HCT116 (cell line): ENCODE data around the gene ZNF570.

ENCODE experiments used
- CBX3 ChIP-seq: IDR thresholded peaks from 2 replicates; pipeline ENCODE4 v1.6.1; 2012; ENCODE audit warnings: low read depth
- EZH2phosphoT487 ChIP-seq: fragments of 200-600 bp; IDR thresholded peaks from 2 replicates; pipeline ENCODE4 v1.6.1; 2018; ENCODE audit warnings: antibody characterized with exemption, borderline replicate concordance
- FOSL1 ChIP-seq: IDR thresholded peaks from 2 replicates; pipeline ENCODE4 v1.6.1; 2012; ENCODE audit warnings: low read depth
- TF ChIP-seq, protein P1 (sequence below): IDR thresholded peaks from 2 replicates; pipeline ENCODE4 v1.6.1; 2012; ENCODE audit warnings: low read depth
- TF ChIP-seq, protein P2 (sequence below), 3 experiments: fragments of 200-600 bp in 1 of 3; sonication (generic) in 1 of 3; IDR thresholded peaks in 2 of 3; conservative IDR thresholded peaks in 1 of 3; 2 replicates each; pipeline ENCODE4 v1.5.1; 2012 to 2017; ENCODE audit warnings: low read depth in 2 of 3, low read length in 2 of 3, antibody characterized with exemption in 1 of 3, borderline replicate concordance in 1 of 3, control low read depth in 1 of 3, mild to moderate bottlenecking in 1 of 3, mixed read lengths in 1 of 3, mixed run types in 1 of 3, moderate library complexity in 1 of 3; ENCODE audit not compliant: insufficient read depth in 1 of 3

DNA sequence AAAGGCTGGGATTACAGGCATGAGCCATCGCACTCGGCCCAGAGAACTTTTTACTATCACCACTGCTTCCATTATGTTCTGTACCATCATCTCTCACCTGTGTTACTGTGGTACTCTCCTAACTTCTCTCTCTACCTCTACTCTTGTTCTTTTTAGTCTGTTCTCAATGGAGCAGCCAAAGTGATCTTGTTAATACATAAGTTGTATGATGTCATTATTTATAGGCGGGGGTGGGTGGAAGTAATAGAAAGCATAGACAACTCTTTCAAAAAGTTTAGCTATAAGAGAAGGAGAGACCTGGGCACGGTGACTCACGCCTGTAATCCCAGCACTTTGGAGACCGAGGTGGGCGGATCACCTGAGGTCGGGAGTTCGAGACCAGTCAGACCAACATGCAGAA lies 3.0 kb downstream of the ZNF570 start:
- TF ChIP-seq EZH2phosphoT487 (no peak), CBX3 (no peak), FOSL1 (no peak)
- TF ChIP-seq, protein P1, sequence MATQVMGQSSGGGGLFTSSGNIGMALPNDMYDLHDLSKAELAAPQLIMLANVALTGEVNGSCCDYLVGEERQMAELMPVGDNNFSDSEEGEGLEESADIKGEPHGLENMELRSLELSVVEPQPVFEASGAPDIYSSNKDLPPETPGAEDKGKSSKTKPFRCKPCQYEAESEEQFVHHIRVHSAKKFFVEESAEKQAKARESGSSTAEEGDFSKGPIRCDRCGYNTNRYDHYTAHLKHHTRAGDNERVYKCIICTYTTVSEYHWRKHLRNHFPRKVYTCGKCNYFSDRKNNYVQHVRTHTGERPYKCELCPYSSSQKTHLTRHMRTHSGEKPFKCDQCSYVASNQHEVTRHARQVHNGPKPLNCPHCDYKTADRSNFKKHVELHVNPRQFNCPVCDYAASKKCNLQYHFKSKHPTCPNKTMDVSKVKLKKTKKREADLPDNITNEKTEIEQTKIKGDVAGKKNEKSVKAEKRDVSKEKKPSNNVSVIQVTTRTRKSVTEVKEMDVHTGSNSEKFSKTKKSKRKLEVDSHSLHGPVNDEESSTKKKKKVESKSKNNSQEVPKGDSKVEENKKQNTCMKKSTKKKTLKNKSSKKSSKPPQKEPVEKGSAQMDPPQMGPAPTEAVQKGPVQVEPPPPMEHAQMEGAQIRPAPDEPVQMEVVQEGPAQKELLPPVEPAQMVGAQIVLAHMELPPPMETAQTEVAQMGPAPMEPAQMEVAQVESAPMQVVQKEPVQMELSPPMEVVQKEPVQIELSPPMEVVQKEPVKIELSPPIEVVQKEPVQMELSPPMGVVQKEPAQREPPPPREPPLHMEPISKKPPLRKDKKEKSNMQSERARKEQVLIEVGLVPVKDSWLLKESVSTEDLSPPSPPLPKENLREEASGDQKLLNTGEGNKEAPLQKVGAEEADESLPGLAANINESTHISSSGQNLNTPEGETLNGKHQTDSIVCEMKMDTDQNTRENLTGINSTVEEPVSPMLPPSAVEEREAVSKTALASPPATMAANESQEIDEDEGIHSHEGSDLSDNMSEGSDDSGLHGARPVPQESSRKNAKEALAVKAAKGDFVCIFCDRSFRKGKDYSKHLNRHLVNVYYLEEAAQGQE = no peak
- TF ChIP-seq, protein P2, sequence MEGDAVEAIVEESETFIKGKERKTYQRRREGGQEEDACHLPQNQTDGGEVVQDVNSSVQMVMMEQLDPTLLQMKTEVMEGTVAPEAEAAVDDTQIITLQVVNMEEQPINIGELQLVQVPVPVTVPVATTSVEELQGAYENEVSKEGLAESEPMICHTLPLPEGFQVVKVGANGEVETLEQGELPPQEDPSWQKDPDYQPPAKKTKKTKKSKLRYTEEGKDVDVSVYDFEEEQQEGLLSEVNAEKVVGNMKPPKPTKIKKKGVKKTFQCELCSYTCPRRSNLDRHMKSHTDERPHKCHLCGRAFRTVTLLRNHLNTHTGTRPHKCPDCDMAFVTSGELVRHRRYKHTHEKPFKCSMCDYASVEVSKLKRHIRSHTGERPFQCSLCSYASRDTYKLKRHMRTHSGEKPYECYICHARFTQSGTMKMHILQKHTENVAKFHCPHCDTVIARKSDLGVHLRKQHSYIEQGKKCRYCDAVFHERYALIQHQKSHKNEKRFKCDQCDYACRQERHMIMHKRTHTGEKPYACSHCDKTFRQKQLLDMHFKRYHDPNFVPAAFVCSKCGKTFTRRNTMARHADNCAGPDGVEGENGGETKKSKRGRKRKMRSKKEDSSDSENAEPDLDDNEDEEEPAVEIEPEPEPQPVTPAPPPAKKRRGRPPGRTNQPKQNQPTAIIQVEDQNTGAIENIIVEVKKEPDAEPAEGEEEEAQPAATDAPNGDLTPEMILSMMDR (IDR thresholded peaks at IDR 0.05 in 2 of 3, conservative IDR thresholded peaks at IDR 0.05 in 1 of 3; ENCODE audit: borderline replicate concordance in 1 of 3, insufficient read depth in 1 of 3, low read depth in 2 of 3, low read length in 2 of 3) = no peak
